Nephron progenitor cell (in vitro differentiated cells): ENCODE results near the gene SH3PXD2B.

Source experiments
- DNase-seq: peaks from one replicate; pipeline ENCODE4 v3.0.0; 2021
- H3K27ac Mint-ChIP-seq: 2 replicates; pipeline ENCODE4 v1.8.0; 2021; ENCODE audit warnings: mild to moderate bottlenecking, moderate library complexity, mixed read lengths
- H3K27me3 Mint-ChIP-seq: 2 replicates; pipeline ENCODE4 v1.8.0; 2021; ENCODE audit warnings: mild to moderate bottlenecking, low read depth, mixed read lengths; ENCODE audit not compliant: poor library complexity
- H3K36me3 Mint-ChIP-seq: 2 replicates; pipeline ENCODE4 v1.8.0; 2021; ENCODE audit warnings: low read depth, mixed read lengths
- H3K4me1 Mint-ChIP-seq: 2 replicates; pipeline ENCODE4 v1.8.0; 2021; ENCODE audit warnings: mixed read lengths
- H3K4me3 Mint-ChIP-seq: 2 replicates; pipeline ENCODE4 v1.8.0; 2021; ENCODE audit warnings: mild to moderate bottlenecking, moderate library complexity, mixed read lengths
- H3K9me3 Mint-ChIP-seq: 2 replicates; pipeline ENCODE4 v1.8.0; 2021; ENCODE audit warnings: mild to moderate bottlenecking, moderate library complexity, mixed read lengths
- TF ChIP-seq, protein P1 (sequence below): fragments of 200-600 bp; sonication (generic); IDR thresholded peaks from 2 replicates; pipeline ENCODE4 v1.5.0; 2021; ENCODE audit warnings: antibody characterized with exemption

SH3PXD2B gene

DNA sequence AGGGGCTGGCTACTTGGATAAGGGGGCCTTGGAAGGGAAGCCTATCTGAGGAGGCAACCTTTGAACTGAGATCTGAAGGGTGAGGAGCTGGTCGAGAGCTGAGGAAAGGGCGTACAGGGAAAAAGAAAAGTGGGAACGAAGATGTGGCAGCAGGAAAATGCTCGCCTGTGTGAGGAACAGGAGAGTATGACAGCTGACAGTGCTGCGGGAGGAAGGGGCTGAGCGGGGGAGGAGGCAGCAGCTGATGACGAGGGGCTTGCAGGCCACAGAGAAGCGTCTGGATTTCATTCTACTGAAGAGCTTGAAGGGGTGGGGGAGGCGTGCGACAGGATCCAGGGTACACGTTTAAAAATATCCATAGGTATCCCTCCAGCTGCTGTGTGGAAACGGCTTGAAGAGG lies 28.9 kb downstream of the SH3PXD2B start:
- no peaks in the 10 kb centered on the region for H3K9me3 Mint-ChIP-seq
- H3K4me1 Mint-ChIP-seq = peaks cover 49% of the 10 kb centered on the region
- DNase-seq = no peak
- H3K36me3 Mint-ChIP-seq = peaks cover 58% of the 10 kb centered on the region
- H3K27me3 Mint-ChIP-seq = peaks cover 2% of the 10 kb centered on the region
- peak overlapping the region; percentile 14 for H3K27ac Mint-ChIP-seq
- H3K4me3 Mint-ChIP-seq = no peak overlapping the region
- TF ChIP-seq, protein P1, sequence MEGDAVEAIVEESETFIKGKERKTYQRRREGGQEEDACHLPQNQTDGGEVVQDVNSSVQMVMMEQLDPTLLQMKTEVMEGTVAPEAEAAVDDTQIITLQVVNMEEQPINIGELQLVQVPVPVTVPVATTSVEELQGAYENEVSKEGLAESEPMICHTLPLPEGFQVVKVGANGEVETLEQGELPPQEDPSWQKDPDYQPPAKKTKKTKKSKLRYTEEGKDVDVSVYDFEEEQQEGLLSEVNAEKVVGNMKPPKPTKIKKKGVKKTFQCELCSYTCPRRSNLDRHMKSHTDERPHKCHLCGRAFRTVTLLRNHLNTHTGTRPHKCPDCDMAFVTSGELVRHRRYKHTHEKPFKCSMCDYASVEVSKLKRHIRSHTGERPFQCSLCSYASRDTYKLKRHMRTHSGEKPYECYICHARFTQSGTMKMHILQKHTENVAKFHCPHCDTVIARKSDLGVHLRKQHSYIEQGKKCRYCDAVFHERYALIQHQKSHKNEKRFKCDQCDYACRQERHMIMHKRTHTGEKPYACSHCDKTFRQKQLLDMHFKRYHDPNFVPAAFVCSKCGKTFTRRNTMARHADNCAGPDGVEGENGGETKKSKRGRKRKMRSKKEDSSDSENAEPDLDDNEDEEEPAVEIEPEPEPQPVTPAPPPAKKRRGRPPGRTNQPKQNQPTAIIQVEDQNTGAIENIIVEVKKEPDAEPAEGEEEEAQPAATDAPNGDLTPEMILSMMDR = no peak

DNA sequence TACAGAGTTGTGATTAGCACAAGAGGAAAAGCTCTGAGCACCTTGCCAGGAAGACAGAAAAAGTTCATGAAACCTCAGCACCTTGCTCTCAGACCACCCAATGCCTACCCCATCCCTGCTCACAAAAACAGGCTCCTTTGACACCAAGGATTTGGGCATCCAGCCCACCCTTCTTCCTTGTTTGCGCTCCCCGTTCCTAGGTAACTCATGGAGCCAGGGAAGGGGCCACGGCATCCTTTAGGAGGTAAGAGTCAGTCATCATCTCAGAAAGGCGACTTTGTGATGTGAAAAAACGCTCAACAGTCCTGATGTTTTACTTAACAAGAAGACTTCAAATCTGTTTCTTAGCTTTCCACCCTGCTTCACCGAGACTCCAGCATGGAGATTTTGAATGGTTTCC lies 29.5 kb downstream of the SH3PXD2B start:
- Mint-ChIP-seq H3K4me3 (no peak overlapping the region), H3K27me3 (peaks cover 2% of the 10 kb centered on the region), H3K27ac (peak overlapping the region; percentile 14), H3K36me3 (peaks cover 64% of the 10 kb centered on the region), H3K9me3 (no peaks in the 10 kb centered on the region), H3K4me1 (peaks cover 49% of the 10 kb centered on the region)
- TF ChIP-seq, protein P1 = no peak
- DNase-seq = no peak

DNA sequence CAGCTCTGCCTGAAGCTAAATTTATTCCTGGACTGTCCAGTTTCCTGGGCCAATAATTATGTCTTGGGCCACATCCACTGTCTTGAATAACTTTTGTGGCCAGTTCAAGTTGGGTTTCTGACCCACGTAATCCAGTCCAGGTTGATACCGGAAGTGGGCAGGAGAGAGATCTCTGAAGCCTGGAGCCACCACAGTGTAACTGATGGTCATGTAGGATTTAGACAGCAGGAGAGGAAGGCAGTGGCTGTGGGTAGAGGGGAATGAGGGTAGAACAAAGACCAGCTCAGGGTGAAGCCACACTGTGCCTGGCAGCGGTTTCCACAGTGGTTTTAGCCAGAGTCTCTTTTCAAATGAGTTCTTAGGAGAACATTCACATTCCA lies 30.2 kb downstream of the SH3PXD2B start:
- Mint-ChIP-seq H3K4me3 (no peak overlapping the region), H3K4me1 (peaks cover 52% of the 10 kb centered on the region), H3K36me3 (peaks cover 68% of the 10 kb centered on the region), H3K9me3 (no peaks in the 10 kb centered on the region), H3K27me3 (peaks cover 2% of the 10 kb centered on the region), H3K27ac (peak overlapping the region; percentile 90)
- TF ChIP-seq, protein P1 = no peak
- no peak for DNase-seq

DNA sequence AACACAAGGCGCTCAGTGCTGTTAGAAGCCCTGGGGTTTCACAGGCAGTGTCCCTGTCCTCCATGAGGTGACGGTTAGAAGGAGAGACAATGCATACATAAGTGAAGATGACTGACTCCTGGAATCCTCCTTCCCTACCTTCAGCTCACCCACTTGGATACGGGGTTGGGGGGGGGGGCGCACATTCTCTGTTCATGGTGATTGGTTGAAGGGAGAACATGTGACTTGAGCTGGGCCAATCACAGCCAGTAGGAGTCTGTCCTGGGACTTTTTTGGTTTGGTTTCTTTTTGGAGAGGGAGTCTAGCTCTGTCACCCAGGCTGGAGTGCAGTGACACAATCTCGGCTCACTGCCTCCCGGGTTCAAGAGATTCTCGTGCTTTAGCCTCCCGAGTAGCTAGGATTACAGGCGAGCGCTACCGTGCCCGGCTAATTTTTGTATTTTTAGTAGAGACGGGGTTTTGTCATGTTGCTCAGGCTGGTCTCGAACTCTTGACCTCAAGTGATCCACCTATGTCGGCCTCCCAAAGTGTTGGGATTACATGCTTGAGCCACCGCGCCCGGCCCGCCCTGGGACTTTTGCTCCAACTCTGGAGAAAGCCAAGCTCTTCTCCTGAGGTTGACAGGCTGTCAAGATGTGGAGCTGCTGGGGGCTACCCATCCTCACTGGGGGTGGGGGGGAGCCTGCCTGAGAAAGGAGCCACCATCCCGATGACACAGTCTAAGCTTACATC lies 30.8 kb downstream of the SH3PXD2B start:
- Mint-ChIP-seq H3K27ac (no peak overlapping the region), H3K4me1 (peaks cover 47% of the 10 kb centered on the region)
- TF ChIP-seq, protein P1 = no peak

DNA sequence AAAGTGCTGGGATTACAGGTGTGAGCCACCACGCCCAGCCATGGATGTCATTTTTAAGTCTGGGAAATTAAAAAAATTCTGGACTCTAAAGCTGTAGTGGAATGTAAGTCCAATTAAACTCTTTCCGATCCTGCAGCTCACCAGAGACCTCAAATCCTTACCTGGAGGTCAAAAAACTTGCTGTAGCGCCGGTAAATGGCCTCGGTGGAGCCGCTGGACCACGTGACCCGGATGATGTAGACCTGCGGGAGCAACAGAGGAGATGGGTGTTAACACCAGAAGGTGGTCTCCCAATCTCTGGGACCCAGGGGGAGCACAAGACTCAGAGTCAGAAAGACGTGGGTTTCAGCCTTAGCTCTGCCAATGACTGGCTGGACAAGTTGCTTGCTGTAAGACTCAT lies 32.1 kb downstream of the SH3PXD2B start:
- TF ChIP-seq, protein P1 = no peak
- no peak overlapping the region for H3K27ac Mint-ChIP-seq
- H3K4me1 Mint-ChIP-seq = peaks cover 42% of the 10 kb centered on the region
- H3K4me3 Mint-ChIP-seq = no peak overlapping the region
- peaks cover 2% of the 10 kb centered on the region for H3K27me3 Mint-ChIP-seq
- H3K36me3 Mint-ChIP-seq = peaks cover 60% of the 10 kb centered on the region
- DNase-seq = no peak
- no peaks in the 10 kb centered on the region for H3K9me3 Mint-ChIP-seq

More for the DNA sequence above, 30.8 kb downstream of the SH3PXD2B start:
- no peaks in the 10 kb centered on the region for H3K9me3 Mint-ChIP-seq
- DNase-seq = no peak
- no peak overlapping the region for H3K4me3 Mint-ChIP-seq
- H3K27me3 Mint-ChIP-seq = peaks cover 2% of the 10 kb centered on the region
- peaks cover 63% of the 10 kb centered on the region for H3K36me3 Mint-ChIP-seq

DNA sequence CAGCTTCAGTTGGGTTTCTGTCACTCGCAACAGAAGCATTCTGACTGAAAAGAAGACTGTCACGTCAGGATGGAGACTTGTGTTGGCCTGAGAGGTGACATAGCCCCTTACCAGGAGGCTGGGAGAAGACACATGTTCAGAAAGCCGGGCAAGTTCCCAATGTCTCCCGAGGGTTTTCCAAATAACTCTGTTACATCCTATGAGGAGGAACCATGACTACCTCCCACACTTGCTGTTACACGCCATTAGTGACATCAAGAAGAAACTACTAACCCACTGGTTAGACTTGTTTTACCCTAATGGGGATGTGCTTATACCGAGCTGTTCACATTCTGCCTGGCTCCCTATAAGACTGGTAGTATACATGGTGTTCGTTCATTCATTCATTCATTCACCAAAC lies 33.3 kb downstream of the SH3PXD2B start:
- TF ChIP-seq, protein P1 = no peak
- DNase-seq = no peak
- H3K4me3 Mint-ChIP-seq = no peak overlapping the region
- H3K4me1 Mint-ChIP-seq = peaks cover 30% of the 10 kb centered on the region
- H3K9me3 Mint-ChIP-seq = no peaks in the 10 kb centered on the region
- peaks cover 2% of the 10 kb centered on the region for H3K27me3 Mint-ChIP-seq
- H3K27ac Mint-ChIP-seq = peak overlapping the region; percentile 64
- H3K36me3 Mint-ChIP-seq = peaks cover 55% of the 10 kb centered on the region
